Parathyroid adenoma (tissue), 2 donors: ENCODE measurements around the gene BCL2A1.

Experiments
- H2AFZ ChIP-seq: fragments of 300-600 bp; sonication (generic); one replicate; pipeline ENCODE4 v1.7.0; 2017; ENCODE audit warnings: antibody characterized with exemption, mild to moderate bottlenecking
- H3K27ac ChIP-seq: fragments of 300-600 bp; sonication (generic); one replicate; pipeline ENCODE4 v1.7.0; 2017
- H3K27me3 ChIP-seq: fragments of 300-600 bp; sonication (generic); one replicate; pipeline ENCODE4 v1.7.0; 2017; ENCODE audit warnings: low read length; ENCODE audit not compliant: control insufficient read depth, insufficient read depth
- H3K36me3 ChIP-seq: fragments of 300-600 bp; sonication (generic); one replicate; pipeline ENCODE4 v1.7.0; 2017; ENCODE audit warnings: low read length; ENCODE audit not compliant: control insufficient read depth, insufficient read depth
- H3K4me1 ChIP-seq: fragments of 300-600 bp; sonication (generic); one replicate; pipeline ENCODE4 v1.7.0; 2017; ENCODE audit warnings: control low read depth
- H3K4me2 ChIP-seq: fragments of 300-600 bp; sonication (generic); one replicate; pipeline ENCODE4 v1.7.0; 2017; ENCODE audit warnings: low read length
- H3K4me3 ChIP-seq: fragments of 300-600 bp; sonication (generic); one replicate; pipeline ENCODE4 v1.7.0; 2017; ENCODE audit warnings: low read depth, low read length
- H3K79me2 ChIP-seq: fragments of 300-600 bp; sonication (generic); one replicate; pipeline ENCODE4 v1.7.0; 2017; ENCODE audit warnings: control low read depth
- H3K9ac ChIP-seq: fragments of 300-600 bp; sonication (generic); one replicate; pipeline ENCODE4 v1.7.0; 2017; ENCODE audit warnings: mild to moderate bottlenecking
- H3K9me3 ChIP-seq: fragments of 300-600 bp; sonication (generic); one replicate; pipeline ENCODE4 v1.7.0; 2017; ENCODE audit warnings: low read length; ENCODE audit not compliant: control insufficient read depth
- CTCF ChIP-seq: fragments of 300-600 bp; sonication (generic); IDR thresholded peaks from one replicate; pipeline ENCODE4 v1.7.0; 2017; ENCODE audit warnings: antibody characterized with exemption, mild to moderate bottlenecking
- donor health status: primary hyperparathyroidism.

Gene BCL2A1

GRCh38 chr15:79973456-79974195, 2.6 kb upstream of the BCL2A1 start:
- H2AFZ ChIP-seq: no peak overlapping the region
- no peaks in the 10 kb centered on the region for H3K36me3 ChIP-seq
- no peaks in the 10 kb centered on the region for H3K79me2 ChIP-seq
- H3K9me3 ChIP-seq: no peaks in the 10 kb centered on the region
- H3K4me3 ChIP-seq: no peak overlapping the region
- H3K27ac ChIP-seq: no peak overlapping the region
- no peaks in the 10 kb centered on the region for H3K27me3 ChIP-seq
- H3K9ac ChIP-seq: no peak overlapping the region
- no peaks in the 10 kb centered on the region for H3K4me1 ChIP-seq
- TF ChIP-seq CTCF: no peak
- no peak overlapping the region for H3K4me2 ChIP-seq

GRCh38 chr15:79972863-79973262, 1.9 kb upstream of the BCL2A1 start:
- no peak for TF ChIP-seq CTCF
- H3K4me2 ChIP-seq: no peak overlapping the region
- H3K4me3 ChIP-seq: no peak overlapping the region
- no peak overlapping the region for H2AFZ ChIP-seq
- H3K27ac ChIP-seq: no peak overlapping the region
- H3K9me3 ChIP-seq: no peaks in the 10 kb centered on the region
- no peaks in the 10 kb centered on the region for H3K4me1 ChIP-seq
- H3K79me2 ChIP-seq: no peaks in the 10 kb centered on the region
- H3K9ac ChIP-seq: no peak overlapping the region
- no peaks in the 10 kb centered on the region for H3K27me3 ChIP-seq
- no peaks in the 10 kb centered on the region for H3K36me3 ChIP-seq

GRCh38 chr15:79970181-79970580, 815 bp downstream of the BCL2A1 start:
- Histone ChIP-seq H3K79me2 (no peaks in the 10 kb centered on the region), H3K9me3 (no peaks in the 10 kb centered on the region), H3K27me3 (no peaks in the 10 kb centered on the region), H3K27ac (no peak overlapping the region), H3K9ac (no peak overlapping the region), H2AFZ (no peak overlapping the region), H3K36me3 (no peaks in the 10 kb centered on the region), H3K4me2 (no peak overlapping the region), H3K4me3 (no peak overlapping the region), H3K4me1 (no peaks in the 10 kb centered on the region)
- TF ChIP-seq CTCF: no peak

- Histone ChIP-seq H3K4me2 (no peak overlapping the region), H3K9ac (no peak overlapping the region), H3K4me3 (no peak overlapping the region), H3K36me3 (no peaks in the 10 kb centered on the region), H3K79me2 (no peaks in the 10 kb centered on the region), H3K27ac (no peak overlapping the region), H3K27me3 (no peaks in the 10 kb centered on the region), H3K4me1 (no peaks in the 10 kb centered on the region), H2AFZ (no peak overlapping the region), H3K9me3 (no peaks in the 10 kb centered on the region)
- TF ChIP-seq CTCF: no peak
These were observed 1.9 kb downstream of the BCL2A1 start for GRCh38 chr15:79969146-79969545.
